DMS114 treated with DMSO at 0.1 percent for 48 hours (cell line): ENCODE results near the gene CABLES2.
A peak's percentile ranks its signal among the peaks of the same experiment; 100 is the strongest.

Source experiments
- DNase-seq: peaks from one replicate; lab custom pipeline; 2025; ENCODE audit not compliant: unreplicated experiment; lab: John Stamatoyannopoulos, UW

Gene CABLES2, protein sequence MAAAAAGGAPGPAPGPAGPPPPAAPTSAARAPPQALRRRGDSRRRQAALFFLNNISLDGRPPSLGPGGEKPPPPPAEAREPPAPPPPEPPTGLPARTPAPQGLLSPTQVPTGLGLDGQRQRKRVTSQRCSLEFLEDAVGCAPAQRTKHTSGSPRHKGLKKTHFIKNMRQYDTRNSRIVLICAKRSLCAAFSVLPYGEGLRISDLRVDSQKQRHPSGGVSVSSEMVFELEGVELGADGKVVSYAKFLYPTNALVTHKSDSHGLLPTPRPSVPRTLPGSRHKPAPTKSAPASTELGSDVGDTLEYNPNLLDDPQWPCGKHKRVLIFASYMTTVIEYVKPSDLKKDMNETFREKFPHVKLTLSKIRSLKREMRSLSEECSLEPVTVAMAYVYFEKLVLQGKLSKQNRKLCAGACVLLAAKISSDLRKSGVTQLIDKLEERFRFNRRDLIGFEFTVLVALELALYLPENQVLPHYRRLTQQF

DNA sequence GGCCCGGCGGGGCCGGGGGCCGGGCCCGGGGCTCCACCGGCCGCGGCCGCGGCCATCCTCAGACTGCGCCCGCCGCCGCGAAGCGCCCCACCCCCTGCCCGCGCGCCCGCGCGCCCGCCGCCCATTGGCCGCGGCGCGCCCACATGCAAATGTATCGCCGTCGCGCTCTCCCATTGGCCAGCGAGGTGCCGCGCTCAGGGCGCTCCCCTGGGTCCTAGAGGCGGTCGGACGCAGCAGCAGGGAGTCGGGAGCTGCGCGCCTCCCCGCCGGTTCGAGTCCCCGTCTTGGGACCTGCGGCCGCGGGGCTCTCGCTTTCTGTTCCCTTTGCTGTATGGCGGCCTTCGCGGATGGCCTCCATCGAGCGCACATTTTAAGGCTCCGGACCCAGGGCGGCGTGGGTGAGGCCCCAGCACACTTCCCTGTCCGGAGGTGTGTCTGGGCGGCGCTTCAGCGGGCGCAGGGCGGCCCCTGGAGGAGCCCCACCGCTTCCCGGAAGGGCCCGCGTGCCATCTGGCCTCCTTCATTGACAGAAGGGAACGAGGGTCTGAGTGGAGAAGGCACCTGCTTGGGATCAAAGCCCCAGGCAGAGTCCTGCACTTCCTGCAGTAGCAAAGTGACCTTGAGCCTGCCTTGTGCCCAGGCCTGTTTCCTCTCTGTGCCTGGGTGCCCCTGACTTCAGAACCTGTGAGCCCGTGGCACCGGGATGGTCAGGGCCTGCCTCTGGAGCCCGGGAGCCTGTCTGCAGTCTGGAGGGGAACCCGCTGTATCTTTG is at the start of gene CABLES2:
TSS of gene CABLES2 (minus strand) at position 65 of the 772 bp plus-strand sequence. CDS start at position 56, 9 bp downstream.
- peak; percentile 62 for DNase-seq

DNA sequence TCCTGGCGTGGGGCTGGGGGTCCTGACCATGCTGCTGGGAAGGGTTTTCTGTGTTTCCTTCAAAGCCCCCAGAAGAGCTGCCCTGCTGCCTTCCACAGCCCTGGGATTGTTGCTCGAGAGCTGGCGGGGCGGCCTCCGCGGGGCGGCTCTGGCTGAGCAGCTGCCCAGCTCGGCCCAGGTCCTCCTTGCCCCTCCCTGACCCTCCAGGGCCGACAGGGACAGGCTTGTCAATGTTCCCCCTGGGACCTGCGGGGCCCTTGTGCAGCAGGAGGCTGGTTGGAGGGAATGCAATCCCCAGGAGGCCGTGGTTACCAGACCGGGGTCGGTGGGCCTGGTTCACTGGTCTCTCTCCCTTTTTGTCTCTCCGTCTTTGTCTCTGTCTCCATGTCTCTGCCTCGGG is 48.8 kb upstream of the CABLES2 start:
- no peak for DNase-seq

DNA sequence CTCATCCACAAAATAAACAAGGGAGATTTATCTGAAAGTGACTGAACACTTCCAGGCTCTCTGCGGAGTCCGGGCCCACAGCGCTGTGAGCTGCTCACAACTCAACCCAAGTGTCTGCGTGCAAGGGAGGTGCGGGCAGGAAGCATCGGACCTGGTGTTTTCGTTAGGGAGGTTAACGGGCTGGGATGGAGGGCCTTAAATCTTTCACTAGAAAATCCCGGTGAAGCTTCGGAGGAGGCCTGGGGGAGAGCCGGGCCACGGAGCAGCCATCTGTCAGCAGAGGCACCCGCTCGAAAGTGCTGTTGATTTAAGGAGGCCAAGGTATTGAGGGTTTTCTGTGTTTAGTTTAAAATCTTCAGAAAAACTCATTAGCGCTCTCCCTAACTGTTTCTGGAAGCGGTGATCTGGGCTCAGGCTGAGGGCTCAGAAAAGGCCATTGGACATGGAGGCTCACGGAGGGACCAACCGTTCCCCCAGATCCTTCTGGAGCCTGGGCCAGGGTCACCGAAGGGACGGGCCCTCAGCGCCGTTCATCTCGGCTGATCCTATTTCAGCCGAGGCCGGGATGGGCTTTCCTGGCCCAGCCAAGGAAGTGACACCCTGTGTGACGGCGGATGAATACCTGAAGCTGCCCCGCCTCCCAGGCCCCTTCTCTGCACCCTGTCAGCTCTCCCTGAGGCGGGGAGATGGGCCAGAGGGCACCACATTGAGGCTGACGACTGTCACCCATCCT is 48.0 kb upstream of the CABLES2 start:
- DNase-seq: no peak

DNA sequence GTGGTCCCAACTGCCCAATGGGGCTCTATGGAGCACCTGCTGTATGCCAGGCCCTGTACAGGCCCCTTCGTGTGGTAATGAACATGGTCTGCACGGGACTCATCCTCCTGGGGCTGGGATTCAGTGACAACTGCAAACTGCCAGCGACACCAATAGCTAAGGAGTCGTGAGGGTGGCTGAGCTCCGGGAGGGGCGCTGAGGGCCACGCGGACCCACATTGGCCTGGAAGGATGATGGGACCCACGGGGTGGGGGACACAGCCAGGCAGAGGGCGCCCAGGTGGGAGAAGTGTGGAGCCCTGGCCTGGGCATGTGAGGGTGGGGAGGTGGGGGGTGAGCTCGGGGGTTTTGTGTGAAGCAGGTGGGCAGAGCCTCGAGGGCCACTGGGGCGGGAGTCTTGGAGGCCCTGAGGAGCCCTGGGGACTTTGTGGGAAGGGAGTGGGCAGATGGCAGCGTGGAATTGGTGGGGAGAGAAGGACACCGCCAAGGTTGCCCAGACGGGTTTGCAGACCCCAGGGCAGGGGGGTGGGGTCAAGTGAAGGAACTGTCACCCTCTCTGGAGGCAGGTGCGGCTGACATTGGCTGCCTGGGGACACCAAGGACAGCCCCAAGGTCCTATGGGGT is 46.2 kb upstream of the CABLES2 start:
- DNase-seq: no peak

DNA sequence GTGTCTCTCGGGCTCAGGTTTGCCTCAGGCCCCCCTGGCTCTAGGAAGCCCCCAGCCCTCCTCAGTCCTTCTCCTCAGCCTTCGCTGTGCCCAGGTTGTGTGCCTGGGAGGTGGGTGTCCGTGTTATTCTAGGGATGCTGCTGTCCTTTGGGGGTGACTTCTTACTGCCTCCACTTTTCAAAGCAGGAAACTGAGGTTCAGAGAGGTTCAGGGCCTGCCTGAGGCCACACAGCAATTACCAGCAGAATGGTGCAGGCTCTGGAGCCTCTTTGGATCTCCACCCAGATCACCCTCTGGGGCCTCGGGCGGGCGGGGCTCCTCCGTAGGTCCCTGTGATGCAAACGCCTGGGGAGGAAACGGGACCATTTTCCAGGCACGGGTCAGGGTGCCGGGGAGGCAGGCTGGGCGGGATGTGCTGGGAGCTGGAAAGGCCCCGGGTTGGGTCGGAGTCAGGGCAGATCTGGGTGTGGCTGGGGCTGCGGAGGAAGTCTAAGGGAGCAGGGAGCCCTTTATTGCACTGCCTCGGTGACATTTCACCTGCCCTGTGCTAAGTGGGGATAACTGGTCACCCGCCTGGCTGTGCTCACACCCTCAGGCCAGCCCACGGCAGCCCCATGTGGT is 45.5 kb upstream of the CABLES2 start:
- DNase-seq: no peak

DNA sequence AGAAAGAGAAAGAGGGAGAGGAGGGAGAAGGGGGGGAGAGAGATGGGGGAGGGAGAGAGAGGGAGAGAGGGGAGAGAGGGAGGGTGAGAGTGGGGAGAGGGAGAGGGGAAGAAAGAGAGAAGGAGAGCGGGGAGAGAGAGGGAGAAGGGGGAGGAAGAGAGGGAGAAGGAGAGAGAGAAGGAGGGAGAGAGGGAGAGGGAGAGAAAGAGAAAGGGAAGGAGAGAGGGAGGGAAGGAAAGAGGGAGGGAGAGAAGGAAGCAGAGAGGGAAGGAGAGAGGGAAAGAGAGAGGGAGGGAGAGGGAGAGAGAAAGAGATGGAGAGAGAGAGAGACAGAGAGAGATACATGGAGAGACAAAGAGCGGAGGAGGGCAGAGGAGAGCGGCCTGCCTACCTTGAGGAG is 44.9 kb upstream of the CABLES2 start:
- DNase-seq: no peak

DNA sequence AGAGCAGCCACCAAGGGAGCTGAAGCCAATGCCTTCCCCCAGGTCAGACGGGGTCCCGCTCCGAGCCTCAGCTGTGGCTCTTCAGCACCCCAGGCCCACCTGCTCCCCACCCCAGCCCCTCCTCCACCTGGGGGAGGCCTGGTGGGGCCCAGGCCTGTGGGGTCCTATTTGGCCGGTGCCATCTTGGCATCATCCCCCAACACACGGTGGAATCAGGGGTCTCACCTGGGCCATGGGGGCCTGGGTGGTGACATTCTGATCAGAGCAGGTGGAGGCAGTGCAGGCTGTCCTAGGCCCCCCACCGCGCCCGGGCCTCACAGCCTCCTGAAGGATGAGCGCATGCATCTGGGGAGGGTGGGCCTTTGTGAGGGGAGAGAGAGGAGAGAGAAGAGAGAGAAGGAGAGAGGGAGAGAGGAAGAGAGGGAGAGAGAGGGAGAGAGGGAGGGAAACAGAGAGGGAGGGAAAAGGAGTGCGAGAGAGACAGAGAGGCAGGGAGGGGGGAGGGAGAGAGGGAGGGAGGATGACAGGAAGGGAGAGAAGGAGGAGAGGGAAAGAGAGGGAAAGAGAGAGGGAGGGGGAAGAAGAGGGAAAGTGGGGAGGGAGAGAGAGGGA is 44.2 kb upstream of the CABLES2 start:
- no peak for DNase-seq

DNA sequence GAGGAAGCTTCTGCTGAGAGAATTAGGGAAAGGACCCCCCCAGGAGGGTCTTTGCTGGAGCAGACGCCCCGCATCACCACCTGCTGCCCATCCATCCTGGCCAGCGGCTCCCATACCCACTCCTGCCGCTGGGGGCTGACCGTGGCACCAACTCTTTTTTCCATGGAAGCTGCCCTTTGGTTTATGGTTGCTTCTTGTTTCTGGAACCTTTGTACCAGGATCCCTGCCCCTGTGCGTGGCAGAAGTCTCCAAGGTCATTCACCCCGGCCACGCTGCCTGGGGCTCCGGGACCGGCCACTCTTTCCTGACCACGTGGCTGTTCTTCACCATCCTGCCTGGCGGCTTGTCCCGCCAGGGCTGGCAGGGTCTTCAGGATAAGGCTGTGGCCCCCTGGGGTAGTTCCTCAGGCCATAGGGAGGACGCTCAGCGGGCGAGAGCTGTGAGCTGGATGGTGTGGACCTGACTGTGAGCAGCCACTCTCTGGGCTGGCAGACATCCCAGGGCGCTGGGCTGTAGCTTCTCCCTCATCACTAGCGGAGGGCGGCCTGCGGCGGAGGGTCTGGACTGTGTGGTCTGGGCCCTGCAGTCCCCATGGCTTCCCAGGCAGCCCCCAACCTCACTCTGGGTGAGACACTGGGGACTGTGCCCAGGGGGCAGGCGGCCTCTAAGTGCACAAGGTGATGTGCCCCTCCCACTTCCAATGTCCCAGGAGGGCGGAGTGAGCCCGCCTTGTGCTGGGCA is 43.0 kb upstream of the CABLES2 start:
- no peak for DNase-seq

DNA sequence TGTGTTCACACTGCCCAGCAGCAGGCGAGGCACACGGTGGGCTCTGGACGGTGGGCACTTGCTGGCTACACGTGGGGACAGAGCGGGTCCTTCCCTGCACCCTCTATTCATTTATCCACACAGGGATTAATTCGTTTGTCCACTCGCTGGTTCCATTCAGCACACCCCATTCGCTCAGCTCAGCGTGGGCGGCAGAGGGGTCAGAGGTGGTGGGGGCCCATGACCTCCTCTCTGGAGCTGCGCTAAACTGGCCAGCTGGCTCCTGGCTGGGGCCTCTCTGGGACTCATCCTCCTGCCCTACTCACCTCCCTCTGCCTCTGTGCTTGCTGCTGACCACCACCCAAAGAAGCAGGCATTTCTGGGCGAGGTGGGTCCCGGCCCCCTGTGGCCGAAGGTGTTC is 41.7 kb upstream of the CABLES2 start:
- DNase-seq: no peak

DNA sequence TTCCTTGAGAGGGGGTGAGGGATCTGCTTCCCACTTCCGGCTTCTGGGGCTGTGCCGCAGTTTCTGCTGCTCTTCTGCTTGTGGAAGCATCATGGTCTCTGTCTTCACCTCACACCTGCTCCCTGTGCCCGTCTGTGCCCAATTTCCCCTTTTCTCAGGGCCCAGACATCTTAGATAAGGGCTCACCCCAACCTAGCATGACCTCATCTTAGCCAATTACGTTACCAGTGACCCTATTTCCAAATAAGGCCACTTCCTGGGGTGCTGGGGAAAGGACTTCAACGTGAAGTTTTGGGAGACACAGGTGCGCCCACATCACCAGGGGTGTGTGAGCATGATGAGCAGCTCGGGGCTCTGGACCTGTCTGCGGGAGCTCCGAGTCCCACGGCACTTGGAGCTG is 41.0 kb upstream of the CABLES2 start:
- no peak for DNase-seq

DNA sequence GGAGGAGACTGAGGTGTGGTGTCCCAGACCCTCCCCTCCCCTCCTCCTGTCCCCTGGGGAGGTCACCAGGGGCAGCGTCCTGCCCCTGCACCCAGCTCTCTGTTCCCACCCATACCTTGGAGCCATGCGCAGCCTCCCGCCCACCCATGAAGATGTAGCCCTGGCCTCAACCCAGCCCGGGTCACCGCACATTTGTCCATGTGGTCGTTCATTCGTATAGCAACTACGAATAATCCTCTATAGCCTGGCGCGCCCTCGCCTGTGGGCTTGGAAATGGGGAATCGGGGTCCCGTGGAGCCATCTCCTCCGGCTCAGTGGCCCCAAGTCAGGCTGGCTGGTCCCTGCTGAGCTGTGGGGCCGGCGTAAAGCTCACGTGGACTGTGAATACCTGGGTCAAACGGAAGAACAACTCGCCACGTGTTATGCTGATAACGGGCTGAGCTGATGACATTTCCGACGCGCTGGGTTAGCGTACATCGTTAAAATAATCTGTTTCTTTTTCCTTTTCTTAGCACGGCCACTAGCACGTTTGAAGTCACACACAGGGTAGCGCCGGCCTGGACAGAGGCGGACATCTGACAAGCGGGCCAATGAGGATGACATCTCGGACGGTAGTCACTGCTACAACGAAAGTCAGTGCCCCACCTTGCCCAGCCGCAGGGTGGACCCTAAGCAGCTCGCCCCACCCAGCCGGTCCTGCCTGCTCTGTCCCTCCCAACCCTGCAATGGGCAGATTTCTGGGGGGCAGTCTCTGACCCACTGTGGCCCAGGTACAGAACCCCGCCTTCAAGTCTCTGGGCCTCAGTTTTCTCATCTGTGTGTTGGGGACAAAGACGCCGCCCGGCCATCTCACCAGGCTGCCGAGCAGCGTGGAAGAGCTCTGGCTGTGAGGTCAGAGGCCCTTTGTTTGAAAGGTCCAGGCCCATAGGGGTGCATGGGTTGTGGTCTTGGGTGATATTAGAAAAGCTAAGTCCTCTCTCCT is 40.1 kb upstream of the CABLES2 start:
- no peak for DNase-seq

DNA sequence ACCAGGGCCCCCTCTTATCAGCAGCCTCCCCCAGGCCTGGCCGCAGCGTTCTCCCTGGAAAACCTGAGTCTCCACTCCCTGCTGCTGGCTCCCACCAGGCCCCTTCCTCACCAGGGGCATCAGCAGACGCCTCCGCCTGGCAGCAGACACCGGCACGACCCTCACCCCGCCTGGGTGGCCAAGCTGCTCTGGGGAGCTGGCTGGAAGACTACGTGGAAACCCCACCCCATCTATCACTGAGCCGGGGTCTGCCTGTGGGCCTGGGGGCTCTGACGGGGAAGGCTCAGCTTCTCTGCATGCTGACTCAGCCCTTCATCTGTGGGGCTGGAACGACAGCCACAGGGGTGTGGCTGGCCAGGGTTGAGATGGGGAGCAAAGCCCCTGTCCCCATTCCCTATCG is 39.4 kb upstream of the CABLES2 start:
- no peak for DNase-seq

DNA sequence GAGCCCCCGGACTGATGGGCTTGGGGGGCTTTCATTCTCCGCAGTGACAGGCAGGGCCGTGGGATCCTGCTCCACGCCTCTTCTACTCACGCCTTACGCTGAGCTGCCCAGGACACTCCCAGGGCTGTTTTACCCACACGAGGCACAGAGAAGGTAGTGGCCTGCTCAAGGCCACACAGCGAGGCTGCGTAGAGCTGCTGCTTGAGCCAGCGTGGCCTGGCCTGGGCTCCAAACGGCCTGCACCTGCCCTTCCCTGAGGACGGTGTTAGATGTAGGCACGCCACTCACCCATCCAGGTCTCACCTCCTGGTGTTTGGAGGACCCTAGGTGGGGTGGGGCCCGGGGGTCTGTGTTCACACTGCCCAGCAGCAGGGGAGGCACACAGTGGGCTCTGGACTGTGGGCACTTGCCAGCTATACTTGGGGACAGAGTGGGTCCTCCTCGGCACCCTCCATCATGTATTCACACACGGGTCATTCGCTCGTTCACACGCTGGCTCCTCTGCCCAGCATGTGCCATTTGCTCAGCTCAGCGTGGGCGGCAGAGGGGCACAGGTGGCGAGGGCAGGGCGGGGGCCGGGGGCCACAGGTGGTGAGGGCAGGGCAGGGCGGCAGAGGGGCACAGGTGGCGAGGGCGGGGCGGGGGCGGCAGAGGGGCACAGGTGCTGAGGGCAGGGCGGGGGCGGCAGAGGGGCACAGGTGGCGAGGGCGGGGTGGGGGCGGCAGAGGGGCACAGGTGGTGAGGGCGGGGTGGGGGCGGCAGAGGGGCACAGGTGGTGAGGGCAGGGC is 38.7 kb upstream of the CABLES2 start:
- DNase-seq: no peak

DNA sequence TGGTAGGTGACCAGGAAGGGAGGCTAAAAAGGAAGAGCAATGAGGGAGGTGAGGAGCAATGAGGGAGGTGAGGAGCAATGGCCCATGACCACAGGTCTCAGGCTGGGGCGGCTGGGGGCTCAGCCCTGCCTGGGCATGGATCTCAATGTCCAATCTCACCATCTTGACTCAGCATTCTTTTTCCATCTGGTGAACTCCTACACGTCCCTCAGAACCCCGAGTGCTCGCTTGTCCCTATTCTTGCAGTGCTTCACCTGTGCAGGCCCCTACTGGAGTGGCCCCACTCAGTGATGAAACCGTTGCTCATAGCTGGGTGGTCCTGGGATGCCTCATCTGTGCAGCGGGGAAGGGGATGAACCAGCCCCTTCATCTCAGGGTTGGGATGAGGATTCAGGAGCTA is 37.2 kb upstream of the CABLES2 start:
- no peak for DNase-seq

DNA sequence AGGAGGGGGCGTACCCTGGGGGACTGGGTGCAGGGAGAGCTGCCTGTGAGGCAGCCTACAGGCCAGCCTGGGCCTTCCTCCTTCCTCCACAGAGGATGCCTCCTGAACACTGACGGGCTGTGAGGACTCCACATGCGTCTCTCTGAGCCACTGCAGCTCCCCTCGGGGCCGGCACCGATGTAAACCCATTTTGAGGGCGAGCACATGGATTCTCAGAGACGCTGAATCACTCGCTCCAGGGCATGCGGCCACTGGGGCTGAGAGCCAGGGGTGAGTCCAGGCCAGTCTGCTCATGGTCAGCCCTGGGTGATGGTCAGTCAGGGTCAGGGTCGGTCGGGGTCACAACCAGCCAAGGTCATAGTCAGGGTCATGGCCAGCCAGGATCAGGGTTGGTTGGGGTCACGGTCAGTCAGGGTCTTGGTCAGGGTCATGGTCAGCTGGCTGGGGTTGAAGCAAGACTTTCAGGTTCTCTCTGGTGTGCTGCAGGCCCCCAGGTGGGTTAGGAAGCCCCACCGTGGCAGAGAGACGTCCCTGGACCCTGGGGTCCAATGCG is 35.0 kb upstream of the CABLES2 start:
- DNase-seq: no peak

DNA sequence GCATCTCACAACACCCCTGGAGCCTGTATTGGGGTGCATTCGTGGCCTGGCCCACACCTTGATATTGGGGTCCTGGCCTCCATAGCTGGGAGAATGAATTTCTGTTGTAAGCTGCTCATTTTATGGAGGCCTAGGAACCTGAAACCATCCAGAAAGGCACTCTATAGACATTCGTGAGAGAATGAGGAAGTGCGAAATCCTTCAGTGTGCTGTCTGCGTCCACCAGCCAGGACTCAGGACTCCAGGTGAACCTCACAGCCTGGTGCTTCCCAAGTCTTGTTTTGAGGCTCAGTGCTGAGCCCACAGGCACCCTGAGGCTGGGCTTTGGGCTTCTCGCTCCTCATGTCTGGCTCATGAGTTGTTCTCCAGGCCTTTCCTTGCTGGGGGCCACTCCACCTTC is 32.1 kb upstream of the CABLES2 start:
- DNase-seq: no peak

DNA sequence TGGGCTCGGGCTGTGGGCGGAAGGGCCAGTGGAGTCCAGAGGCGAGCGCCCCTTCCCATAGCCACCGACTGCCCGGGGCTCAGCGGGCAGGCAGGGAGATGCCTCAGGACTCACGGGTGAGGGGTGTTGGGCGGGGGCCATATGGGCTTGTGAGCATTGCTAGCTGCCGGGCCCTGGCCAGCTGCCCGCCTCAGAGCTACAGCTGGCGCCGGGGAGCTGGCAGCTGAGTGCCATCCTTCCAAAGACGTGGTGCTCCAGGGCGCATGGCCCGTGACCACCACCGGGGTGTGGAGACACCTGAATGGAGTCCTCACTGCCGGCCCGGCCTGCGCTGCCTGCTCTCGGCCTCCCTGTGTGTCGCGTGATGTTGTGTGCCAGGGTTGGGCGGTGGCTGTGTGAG is 30.8 kb upstream of the CABLES2 start:
- no peak for DNase-seq
